Fibroblast of pulmonary artery (primary cell): ENCODE results near the gene NF2.

ENCODE experiments used
- DNase-seq: peaks from one replicate; pipeline ENCODE4 v3.0.0-alpha.2; 2010; ENCODE audit warnings: low read depth
- H3K4me3 ChIP-seq: replicated peaks from 2 replicates; pipeline ENCODE4 v1.5.1; 2011; ENCODE audit warnings: low read depth, mild to moderate bottlenecking, control low read depth, low read length, moderate library complexity
- CTCF ChIP-seq: IDR thresholded peaks from 2 replicates; pipeline ENCODE4 v1.5.1; 2011; ENCODE audit warnings: mild to moderate bottlenecking, control low read depth, low read length, inconsistent platforms; ENCODE audit errors: missing control alignments

NF2 gene

DNA sequence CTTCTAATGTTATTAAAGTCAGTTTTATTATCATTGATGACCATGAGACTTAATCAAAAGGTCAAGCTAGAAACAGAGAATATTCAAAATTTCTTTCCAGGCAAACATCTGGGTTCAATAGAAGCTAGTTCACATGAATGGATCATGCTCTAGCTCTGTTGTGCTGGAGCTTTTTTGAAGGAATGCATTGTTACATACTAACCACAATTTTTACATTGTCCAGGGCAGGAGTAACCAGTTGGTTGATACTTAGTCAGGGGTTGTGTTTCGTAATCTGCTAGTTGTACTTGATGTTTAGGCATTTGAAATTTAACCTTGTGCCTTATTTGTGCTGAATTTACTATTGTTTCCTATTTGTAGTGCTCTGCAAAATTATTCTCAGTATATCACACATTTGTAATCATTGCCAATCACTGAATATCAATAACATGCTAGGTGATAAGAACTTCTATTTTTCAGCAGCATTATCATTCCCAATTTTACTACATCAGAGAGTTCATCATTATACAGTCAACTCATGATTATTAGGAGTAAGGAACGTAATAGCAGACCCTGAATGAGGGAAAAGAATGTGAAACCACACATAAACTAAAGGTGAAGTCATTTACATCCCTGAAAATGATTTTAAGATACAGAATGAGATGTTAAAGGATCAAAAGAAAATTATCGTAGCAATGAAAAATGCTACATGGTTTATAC lies 23.2 kb downstream of the NF2 start:
- H3K4me3 ChIP-seq: no peak overlapping the region
- no peak for TF ChIP-seq CTCF
- DNase-seq: peak; percentile 92

GRCh38 chr22:29627196-29627535 lies 23.7 kb downstream of the NF2 start:
- no peak for DNase-seq
- H3K4me3 ChIP-seq: no peak overlapping the region
- no peak for TF ChIP-seq CTCF

GRCh38 chr22:29628996-29629902 lies 25.8 kb downstream of the NF2 start:
- no peak for TF ChIP-seq CTCF
- DNase-seq: no peak
- H3K4me3 ChIP-seq: no peak overlapping the region

- H3K4me3 ChIP-seq: no peak overlapping the region
- TF ChIP-seq CTCF: no peak
- no peak for DNase-seq
Measured at GRCh38 chr22:29629903-29630516, 26.6 kb downstream of the NF2 start.

DNA sequence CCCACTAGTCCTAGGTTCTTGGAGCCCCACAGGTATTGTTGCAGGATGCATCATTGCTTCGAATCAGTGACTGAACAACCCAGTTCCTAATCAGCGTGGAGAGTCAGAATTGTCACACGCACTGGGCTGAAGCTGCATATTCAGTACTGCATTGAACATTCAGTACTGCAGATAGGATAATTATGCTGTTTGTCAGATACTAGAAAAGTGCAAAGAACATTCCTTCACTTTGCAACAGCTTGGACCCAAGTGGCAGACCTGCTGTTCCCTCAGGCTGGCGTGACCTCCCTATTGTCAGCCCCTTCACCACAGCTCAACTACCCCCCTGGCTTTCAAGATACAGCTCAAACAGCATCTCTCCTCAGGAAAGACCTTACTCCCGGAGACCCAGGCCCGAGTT lies 27.6 kb downstream of the NF2 start:
- TF ChIP-seq CTCF: no peak
- no peak for DNase-seq
- no peak overlapping the region for H3K4me3 ChIP-seq

- DNase-seq: no peak
- no peak overlapping the region for H3K4me3 ChIP-seq
- TF ChIP-seq CTCF: no peak
Measured at GRCh38 chr22:29631725-29632124, 28.3 kb downstream of the NF2 start.
